Pancreas (tissue), 10 donors: ENCODE data around the gene SLCO4A1. TPM values are rescaled to one million over a fixed set of nuclear protein-coding genes. Genes with fewer than 3 reads are reported as not detected.

Experiments used
- ATAC-seq, 4 donors: fragments of 200-7000 bp; cut with Tn5 transposase; one replicate each; pipeline versions ENCODE4 v1.8.0 to v1.9.1; 2020; ENCODE audit warnings: mild to moderate bottlenecking in 4 of 4, moderate library complexity in 4 of 4
- DNase-seq, 6 donors: peaks; one replicate each; pipeline ENCODE4 v3.0.0-alpha.2; 2020
- FAIRE-seq: peaks from 2 replicates; lab custom pipeline; 2012; peaks lifted over from hg19 to GRCh38; lab: Jason Lieb, UNC
- H3K27ac ChIP-seq, 4 donors: fragments of 200-600 bp; sonication (generic); 1 replicate in 3 of 4; 2 replicates in 1 of 4; pipeline versions ENCODE4 v1.5.0 to v1.8.0; 2020
- H3K27me3 ChIP-seq, 4 donors: fragments of 200-600 bp; one replicate each; pipeline ENCODE4 v1.8.0; 2021
- H3K36me3 ChIP-seq, 3 donors: fragments of 200-600 bp; sonication (generic) in 1 of 3; one replicate each; pipeline versions ENCODE4 v1.5.0 to v1.8.0; 2020 to 2021
- H3K4me1 ChIP-seq, 3 donors: fragments of 200-600 bp; one replicate each; pipeline ENCODE4 v1.8.0; 2021
- H3K4me3 ChIP-seq, 4 donors: fragments of 200-600 bp; sonication (generic) in 2 of 4; one replicate each; pipeline versions ENCODE4 v1.5.0 to v1.8.0; 2020 to 2021
- H3K9me3 ChIP-seq, 4 donors: fragments of 200-600 bp; one replicate each; pipeline ENCODE4 v1.8.0; 2021
- CTCF ChIP-seq, 4 donors: fragments of 200-600 bp; sonication (generic) in 3 of 4; IDR thresholded peaks; one replicate each; pipeline versions ENCODE4 v1.5.0 to v1.8.0; 2021; ENCODE audit warnings: antibody characterized with exemption in 4 of 4
- WGBS, 2 donors: extraction: QIAGEN DNeasy Blood & Tissue Kit; methylation state at CpG; one replicate each; pipeline ENCODE4 v1.1.7; 2013; 5-methylcytosine and 5-hydroxymethylcytosine counted together
- intact Hi-C, 3 donors: fragments of 100-400 bp; cut with DNase I; formaldehyde crosslinking; loops; one replicate each; pipeline versions ENCODE4 v1.11.1 to v1.14.2; 2022
- polyA plus RNA-seq, 2 donors: library from polyadenylated mRNA; stranded (reverse); fragments of 200-250 nt; gene quantifications; one replicate each; pipeline ENCODE4 v1.2.3, GENCODE V29; 2013
- total RNA-seq, 6 donors: library from RNA; stranded (reverse); fragmentation: NEBNext Ultra II Directional in 4 of 6; extraction: Animal tissue kit (Norgen Biotek cat#: 25700) in 4 of 6; gene quantifications; one replicate each; pipeline versions ENCODE4 v1.2.1 to v1.2.4, GENCODE V29; 2021 to 2023
- donor health status: healthy with polysubstance abuse.
- donor health status: DM: no; HTN: no; CAD: no; lungs with moderate emphysema.
- donor health status: DM: no; HTN: no; CAD: no.
- donor health status: control.
- donor health status: control.
- donor health status: Bipolar disorder and iron deficiency.
- donor health status: DM: yes; HTN: yes; CAD: no.
- donor health status: DM: no; HTN: no; CAD: no.
- donor health status: DM: no; HTN: no; CAD: no.
- donor health status: DM: yes; HTN: yes; CAD: no.

The SLCO4A1 gene
- total and polyA plus RNA-seq, 8 donors, result 1.2 to 15.9 (median 2.2) TPM

- 57 to 63% methylated on average over 9 of the region's 9 CpGs for WGBS, 2 donors
- DNase-seq, result no peak
- intact Hi-C loops, result no loop called here
- no peak for TF ChIP-seq CTCF (IDR thresholded peaks at IDR 0.05)
- Histone ChIP-seq H3K36me3 (no peaks in the 10 kb centered on the region), H3K4me3 (no peak overlapping the region), H3K4me1 (peaks cover 0 to 13% (median 5%) of the 10 kb centered on the region in 3 donors), H3K27ac (no peak overlapping the region), H3K9me3 (no peaks in the 10 kb centered on the region), H3K27me3 (no peaks in the 10 kb centered on the region)
- FAIRE-seq, result no peak
- ATAC-seq, result no peak
Measured at GRCh38 chr20:62639765-62640164, 2.5 kb upstream of the SLCO4A1 start.

DNA sequence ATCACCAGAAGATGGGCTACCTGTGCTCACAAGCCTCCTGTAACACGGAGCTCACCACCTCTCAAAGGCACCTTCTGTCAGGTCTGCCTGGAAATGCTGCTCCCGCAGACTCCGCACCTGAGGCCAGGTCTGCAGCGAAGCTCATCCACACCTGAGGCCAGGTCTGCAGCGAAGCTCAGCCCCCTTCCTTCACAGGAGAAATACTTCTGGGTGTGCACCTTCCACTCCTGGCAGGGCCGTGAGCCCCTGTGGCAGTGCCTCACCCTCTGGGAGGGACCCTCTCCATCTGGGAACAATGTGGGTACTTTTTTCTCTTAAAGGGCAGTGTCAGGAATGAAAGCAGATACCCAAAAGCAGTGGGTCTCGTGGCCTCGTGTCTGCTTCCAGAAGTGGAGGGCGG is 1.4 kb upstream of the SLCO4A1 start:
- ATAC-seq, result no peak
- Histone ChIP-seq H3K27ac (no peak overlapping the region), H3K4me3 (no peak overlapping the region), H3K9me3 (no peaks in the 10 kb centered on the region), H3K36me3 (no peaks in the 10 kb centered on the region), H3K4me1 (peaks cover 0 to 13% (median 5%) of the 10 kb centered on the region in 3 donors), H3K27me3 (no peaks in the 10 kb centered on the region)
- DNase-seq, result no peak
- TF ChIP-seq CTCF (IDR thresholded peaks at IDR 0.05), result no peak
- intact Hi-C loops, result no loop called here
- no peak for FAIRE-seq
- 73 to 81% methylated on average over 9 of the region's 9 CpGs for WGBS, 2 donors

- FAIRE-seq (no peak), ATAC-seq (peak in 1 of 4 donors; percentile 10), DNase-seq (no peak)
- no peak for TF ChIP-seq CTCF (IDR thresholded peaks at IDR 0.05)
- WGBS, 2 donors, result 31 to 48% methylated on average over 23 to 32 of the region's 32 CpGs
- peaks cover 0 to 13% (median 5%) of the 10 kb centered on the region in 3 donors for H3K4me1 ChIP-seq
- H3K36me3 ChIP-seq, result no peaks in the 10 kb centered on the region
- no peak overlapping the region for H3K27ac ChIP-seq
- no peaks in the 10 kb centered on the region for H3K27me3 ChIP-seq
- intact Hi-C loops, result no loop called here
- H3K4me3 ChIP-seq, result peak overlapping the region; percentile 27 to 49 (median 44)
- no peaks in the 10 kb centered on the region for H3K9me3 ChIP-seq
Measured at GRCh38 chr20:62641321-62642050, 817 bp upstream of the SLCO4A1 start.

DNA sequence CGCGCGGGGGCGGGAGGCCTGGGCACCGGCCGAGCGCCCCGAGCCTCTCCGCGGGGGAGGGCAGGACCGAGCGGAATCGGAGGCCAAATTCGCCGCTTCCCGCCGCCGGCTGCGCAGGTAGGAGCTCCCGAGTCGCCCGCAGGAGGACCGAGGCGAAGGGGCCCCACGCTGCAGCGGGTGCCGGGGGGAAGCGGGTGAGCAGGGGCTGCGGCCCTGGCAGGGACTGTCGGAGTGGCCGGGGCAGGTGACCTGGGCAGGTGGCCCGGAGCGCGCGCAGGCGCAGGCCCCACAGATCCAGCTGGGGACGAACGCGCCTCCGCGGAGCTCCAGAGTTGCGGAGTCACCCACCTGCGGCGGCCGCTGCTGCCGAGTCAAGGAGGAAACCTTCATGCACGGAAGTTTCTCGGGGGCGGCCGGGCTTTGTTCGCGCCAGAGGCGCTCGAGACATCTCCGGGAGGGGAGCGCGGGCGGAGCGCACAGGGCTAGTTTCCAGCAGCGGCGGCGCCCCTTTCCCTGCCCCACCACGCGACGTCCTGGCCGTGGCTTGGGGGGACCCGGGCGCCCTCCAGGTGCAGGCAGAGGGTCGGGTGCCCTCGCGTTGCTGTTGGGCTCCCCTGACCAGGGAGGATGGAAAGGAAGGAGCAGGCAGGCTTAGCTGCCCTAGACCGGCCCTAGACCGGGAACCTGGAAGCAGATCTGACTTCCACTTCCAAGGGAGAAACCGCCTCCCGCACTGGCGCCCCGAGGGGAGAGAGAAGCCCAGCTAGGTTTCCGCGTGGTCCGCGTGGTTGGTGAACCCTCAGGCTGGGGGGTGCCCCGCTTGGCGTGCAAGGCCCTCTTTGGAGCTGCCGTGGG is 590 bp downstream of the SLCO4A1 start:
- Histone ChIP-seq H3K4me1 (peaks cover 0 to 13% (median 5%) of the 10 kb centered on the region in 3 donors), H3K27me3 (no peaks in the 10 kb centered on the region), H3K27ac (no peak overlapping the region), H3K4me3 (peak overlapping the region; percentile 27 to 49 (median 44)), H3K9me3 (no peaks in the 10 kb centered on the region), H3K36me3 (no peaks in the 10 kb centered on the region)
- FAIRE-seq, result no peak
- peak in 3 of 6 donors; percentile 33 to 74 (median 57) for DNase-seq
- intact Hi-C loops, result no loop called here
- ATAC-seq, result peak; percentile 45 to 65 (median 56)
- 2% methylated on average over 54 to 84 of the region's 84 CpGs for WGBS, 2 donors
- no peak for TF ChIP-seq CTCF (IDR thresholded peaks at IDR 0.05)
